Measurements from ENCODE around the gene KRTAP10-7. TPM values are rescaled to one million over a fixed set of nuclear protein-coding genes. Genes with fewer than 3 reads are reported as not detected.

KRTAP10-7 gene
- total RNA-seq, 3 donors from 2014 or later = not detected

- no peaks in the 10 kb centered on the region for H3K36me3 ChIP-seq (ENCODE audit: low read depth)
- H3K4me1 ChIP-seq (ENCODE audit: low read depth) = no peaks in the 10 kb centered on the region
- no peak for ATAC-seq
- H3K9me3 ChIP-seq = no peaks in the 10 kb centered on the region
- DNase-seq = no peak
- H3K4me3 ChIP-seq = no peak within 1 kb of the TSS
- no peak for TF ChIP-seq CTCF (IDR thresholded peaks at IDR 0.05)
- intact Hi-C loops (cut with DNase I, micrococcal nuclease) = no loop called here
Measured at GRCh38 chr21:44592446-44593311, 7.7 kb upstream of the KRTAP10-7 start, which contains the start of gene KRTAP10-6. KRTAP10-6 (minus strand) TSS chr21:44592505; CDS start chr21:44592484, 21 bp downstream.

- intact Hi-C loops (cut with DNase I, micrococcal nuclease) = no loop called here
- no peaks in the 10 kb centered on the region for H3K9me3 ChIP-seq
- H3K36me3 ChIP-seq (ENCODE audit: low read depth) = no peaks in the 10 kb centered on the region
- H3K4me1 ChIP-seq (ENCODE audit: low read depth) = no peaks in the 10 kb centered on the region
- no peak for DNase-seq
- no peak for TF ChIP-seq CTCF (IDR thresholded peaks at IDR 0.05)
- no peak for ATAC-seq
- H3K4me3 ChIP-seq = no peak overlapping the region
Measured at GRCh38 chr21:44593598-44594405, 6.6 kb upstream of the KRTAP10-7 start.

- no peak overlapping the region for H3K4me3 ChIP-seq
- H3K36me3 ChIP-seq (ENCODE audit: low read depth) = no peaks in the 10 kb centered on the region
- no peaks in the 10 kb centered on the region for H3K9me3 ChIP-seq
- TF ChIP-seq CTCF (IDR thresholded peaks at IDR 0.05) = no peak
- intact Hi-C loops (cut with DNase I, micrococcal nuclease) = no loop called here
- no peak for DNase-seq
- ATAC-seq = no peak
- H3K4me1 ChIP-seq (ENCODE audit: low read depth) = no peaks in the 10 kb centered on the region
Measured at GRCh38 chr21:44594406-44594916, 5.9 kb upstream of the KRTAP10-7 start.

- no peak for DNase-seq
- no peak for ATAC-seq
- intact Hi-C loops (cut with DNase I, micrococcal nuclease) = no loop called here
Measured at GRCh38 chr21:44595524-44595923, 4.9 kb upstream of the KRTAP10-7 start.

More at GRCh38 chr21:44595524-44595923, 4.9 kb upstream of the KRTAP10-7 start:
- TF ChIP-seq CTCF (IDR thresholded peaks at IDR 0.05) = no peak
- no peaks in the 10 kb centered on the region for H3K9me3 ChIP-seq
- no peak overlapping the region for H3K4me3 ChIP-seq
- H3K36me3 ChIP-seq (ENCODE audit: low read depth) = no peaks in the 10 kb centered on the region
- no peaks in the 10 kb centered on the region for H3K4me1 ChIP-seq (ENCODE audit: low read depth)

All from mucosa of descending colon (tissue), 3 donors.